Measurements from ENCODE around the gene KIF16B. TPM values are rescaled to one million over a fixed set of nuclear protein-coding genes. Genes with fewer than 3 reads are reported as not detected.
"Not testable (repeated sequence)": the region's sequence is repeated elsewhere in the genome, so short reads cannot be mapped to it uniquely, and the experiment has no call there.

Gene KIF16B
- total RNA-seq, 1 experiment from 2014 or later = 16.6 TPM

GRCh38 chr20:16566080-16566479, 7.2 kb downstream of the KIF16B start:
- Histone ChIP-seq H3K4me1 (ENCODE audit: control insufficient read depth, insufficient read depth, low read length) (peaks cover 11% of the 10 kb centered on the region; the same call in 1 of the 2 replicates), H3K9me3 (ENCODE audit: control insufficient read depth, insufficient read depth, low read depth, low read length) (no peaks in the 10 kb centered on the region), H3K4me3 (ENCODE audit: low read depth in 2 of 2, low read length in 2 of 2) (no peak overlapping the region), H3K27ac (ENCODE audit: low read length) (no peak overlapping the region), H3K27me3 (ENCODE audit: control insufficient read depth, insufficient read depth, low read length) (no peaks in the 10 kb centered on the region), H3K36me3 (ENCODE audit: control insufficient read depth, insufficient read depth, low read length) (no peaks in the 10 kb centered on the region)
- DNase-seq (ENCODE audit: low read depth, low spot score) (no peak), ATAC-seq (no peak)
- CTCF ChIA-PET = no interaction called here
- BruUV-seq (replicated peaks) = no TSS peak
- intact Hi-C loops (cut with micrococcal nuclease; ENCODE audit: unreplicated experiment) (no loop called here), in situ Hi-C loops (cut with HindIII; ENCODE audit: low pct_unique_long_range_greater_than_20kb, low sequenced_read_pairs) (no loop called here)
- TF ChIP-seq TCF7L2 (IDR thresholded peaks at IDR 0.05; ENCODE audit: low read depth, low read length) = no peak
- TF ChIP-seq POLR2AphosphoS5 (IDR thresholded peaks at IDR 0.05; ENCODE audit: low read depth, low read length) = no peak
- no peak for TF ChIP-seq SIN3A (IDR thresholded peaks at IDR 0.05; ENCODE audit: borderline replicate concordance, insufficient read depth, low read depth, low read length)
- TF ChIP-seq REST (IDR thresholded peaks at IDR 0.05; ENCODE audit: insufficient read depth in 1 of 2, low read depth in 2 of 2, low read length in 1 of 2) = no peak
- TF ChIP-seq CTCF (IDR thresholded peaks at IDR 0.05) = no peak
- POLR2A ChIA-PET = no interaction called here

DNA sequence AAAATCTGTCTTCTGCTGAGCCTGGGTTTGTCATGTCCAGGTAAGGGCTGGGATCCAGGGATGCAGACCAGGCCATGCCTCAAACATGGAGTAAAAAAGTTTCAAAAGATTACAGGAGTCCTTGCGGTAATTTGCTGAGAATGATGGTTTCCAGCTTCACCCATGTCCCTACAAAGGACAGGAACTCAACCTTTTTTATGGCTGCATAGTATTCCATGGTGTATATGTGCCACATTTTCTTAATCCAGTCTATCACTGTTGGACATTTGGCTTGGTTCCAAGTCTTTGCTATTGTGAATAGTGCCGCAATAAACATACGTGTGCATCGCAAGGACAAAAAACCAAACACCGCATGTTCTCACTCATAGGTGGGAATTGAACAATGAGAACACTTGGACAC, 9.2 kb downstream of the KIF16B start:
- CTCF ChIA-PET; H3K4me3 ChIP-seq (ENCODE audit: low read depth in 2 of 2, low read length in 2 of 2); intact Hi-C loops (cut with micrococcal nuclease; ENCODE audit: unreplicated experiment); H3K9me3 ChIP-seq (ENCODE audit: control insufficient read depth, insufficient read depth, low read depth, low read length); POLR2A ChIA-PET; H3K27me3 ChIP-seq (ENCODE audit: control insufficient read depth, insufficient read depth, low read length); in situ Hi-C loops (cut with HindIII; ENCODE audit: low pct_unique_long_range_greater_than_20kb, low sequenced_read_pairs); BruUV-seq (replicated peaks); ATAC-seq; H3K27ac ChIP-seq (ENCODE audit: low read length); H3K4me1 ChIP-seq (ENCODE audit: control insufficient read depth, insufficient read depth, low read length); H3K36me3 ChIP-seq (ENCODE audit: control insufficient read depth, insufficient read depth, low read length); DNase-seq (ENCODE audit: low read depth, low spot score): not testable (repeated sequence)

- no peaks in the 10 kb centered on the region for H3K27me3 ChIP-seq (ENCODE audit: control insufficient read depth, insufficient read depth, low read length)
- CTCF ChIA-PET = no interaction called here
- intact Hi-C loops (cut with micrococcal nuclease; ENCODE audit: unreplicated experiment) = no loop called here
- TF ChIP-seq SIN3A (IDR thresholded peaks at IDR 0.05; ENCODE audit: borderline replicate concordance, insufficient read depth, low read depth, low read length) (no peak), CTCF (IDR thresholded peaks at IDR 0.05) (no peak), POLR2AphosphoS5 (IDR thresholded peaks at IDR 0.05; ENCODE audit: low read depth, low read length) (no peak), TCF7L2 (IDR thresholded peaks at IDR 0.05; ENCODE audit: low read depth, low read length) (no peak), REST (IDR thresholded peaks at IDR 0.05; ENCODE audit: insufficient read depth in 1 of 2, low read depth in 2 of 2, low read length in 1 of 2) (no peak)
- H3K4me1 ChIP-seq (ENCODE audit: control insufficient read depth, insufficient read depth, low read length) = peaks cover 3% of the 10 kb centered on the region; the same call in 1 of the 2 replicates
- no peak for ATAC-seq
- in situ Hi-C loops (cut with HindIII; ENCODE audit: low pct_unique_long_range_greater_than_20kb, low sequenced_read_pairs) = no loop called here
- H3K36me3 ChIP-seq (ENCODE audit: control insufficient read depth, insufficient read depth, low read length) = no peaks in the 10 kb centered on the region
- DNase-seq (ENCODE audit: low read depth, low spot score) = no peak
- no peak overlapping the region for H3K4me3 ChIP-seq (ENCODE audit: low read depth in 2 of 2, low read length in 2 of 2)
- BruUV-seq (replicated peaks) = no TSS peak
- POLR2A ChIA-PET = no interaction called here
- H3K27ac ChIP-seq (ENCODE audit: low read length) = no peak overlapping the region
- H3K9me3 ChIP-seq (ENCODE audit: control insufficient read depth, insufficient read depth, low read depth, low read length) = no peaks in the 10 kb centered on the region
Measured at GRCh38 chr20:16563066-16563806, 10.0 kb downstream of the KIF16B start.
